Progenitor cell of endocrine pancreas (in vitro differentiated cells): ENCODE results near the gene RTEL1. TPM values are rescaled to one million over a fixed set of nuclear protein-coding genes. Genes with fewer than 3 reads are reported as not detected.

Source experiments
- DNase-seq: peaks from one replicate; pipeline ENCODE4 v3.0.0; 2021; ENCODE audit warnings: low spot score; ENCODE audit not compliant: unreplicated experiment
- H3K27ac Mint-ChIP-seq: 2 replicates; pipeline ENCODE4 v1.8.0; 2021; ENCODE audit warnings: mild to moderate bottlenecking, moderate library complexity, mixed read lengths
- H3K27me3 Mint-ChIP-seq: 2 replicates; pipeline ENCODE4 v1.8.0; 2021; ENCODE audit warnings: mixed read lengths
- H3K36me3 Mint-ChIP-seq: 2 replicates; pipeline ENCODE4 v1.8.0; 2022; ENCODE audit warnings: mixed read lengths; ENCODE audit not compliant: insufficient read depth
- H3K4me1 Mint-ChIP-seq: 2 replicates; pipeline ENCODE4 v1.8.0; 2021; ENCODE audit warnings: low read depth, mixed read lengths
- H3K4me3 Mint-ChIP-seq: 2 replicates; pipeline ENCODE4 v1.8.0; 2021; ENCODE audit warnings: low read depth, mild to moderate bottlenecking, moderate library complexity, mixed read lengths
- H3K9me3 Mint-ChIP-seq: 2 replicates; pipeline ENCODE4 v1.8.0; 2021; ENCODE audit warnings: low read depth, mixed read lengths
- total RNA-seq: library from RNA; stranded (reverse); gene quantifications from 2 replicates; pipeline ENCODE4 v1.2.1, GENCODE V29; 2021
- TF ChIP-seq, protein P1 (sequence below): fragments of 200-600 bp; sonication (generic); IDR thresholded peaks from one replicate; pipeline ENCODE4 v1.5.0; 2021; ENCODE audit warnings: antibody characterized with exemption, mild to moderate bottlenecking; ENCODE audit not compliant: unreplicated experiment

RTEL1 gene
- total RNA-seq, 1 donor from 2014 or later: 35.5 TPM

DNA sequence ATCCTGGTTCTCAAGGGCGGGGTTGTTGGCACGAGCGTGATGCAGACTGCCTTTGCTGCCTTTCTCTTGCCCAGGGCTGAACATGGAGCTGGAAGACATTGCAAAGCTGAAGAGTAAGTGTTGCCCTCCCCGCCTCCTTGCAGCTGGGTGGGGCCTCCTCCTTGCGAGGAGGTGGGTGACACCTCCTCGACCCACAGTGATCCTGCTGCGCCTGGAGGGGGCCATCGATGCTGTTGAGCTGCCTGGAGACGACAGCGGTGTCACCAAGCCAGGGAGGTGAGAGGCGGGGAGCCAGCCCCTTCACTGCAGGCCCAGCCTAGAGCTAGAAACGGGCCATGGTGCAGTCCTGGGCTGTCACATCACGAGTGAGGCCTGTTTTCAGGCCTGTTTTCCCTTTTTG, 20.0 kb downstream of the RTEL1 start:
- Mint-ChIP-seq H3K27me3 (no peaks in the 10 kb centered on the region), H3K4me1 (no peaks in the 10 kb centered on the region), H3K27ac (no peak overlapping the region), H3K4me3 (no peak overlapping the region), H3K36me3 (peaks cover 3% of the 10 kb centered on the region), H3K9me3 (no peaks in the 10 kb centered on the region)
- no peak for DNase-seq
- TF ChIP-seq, protein P1, sequence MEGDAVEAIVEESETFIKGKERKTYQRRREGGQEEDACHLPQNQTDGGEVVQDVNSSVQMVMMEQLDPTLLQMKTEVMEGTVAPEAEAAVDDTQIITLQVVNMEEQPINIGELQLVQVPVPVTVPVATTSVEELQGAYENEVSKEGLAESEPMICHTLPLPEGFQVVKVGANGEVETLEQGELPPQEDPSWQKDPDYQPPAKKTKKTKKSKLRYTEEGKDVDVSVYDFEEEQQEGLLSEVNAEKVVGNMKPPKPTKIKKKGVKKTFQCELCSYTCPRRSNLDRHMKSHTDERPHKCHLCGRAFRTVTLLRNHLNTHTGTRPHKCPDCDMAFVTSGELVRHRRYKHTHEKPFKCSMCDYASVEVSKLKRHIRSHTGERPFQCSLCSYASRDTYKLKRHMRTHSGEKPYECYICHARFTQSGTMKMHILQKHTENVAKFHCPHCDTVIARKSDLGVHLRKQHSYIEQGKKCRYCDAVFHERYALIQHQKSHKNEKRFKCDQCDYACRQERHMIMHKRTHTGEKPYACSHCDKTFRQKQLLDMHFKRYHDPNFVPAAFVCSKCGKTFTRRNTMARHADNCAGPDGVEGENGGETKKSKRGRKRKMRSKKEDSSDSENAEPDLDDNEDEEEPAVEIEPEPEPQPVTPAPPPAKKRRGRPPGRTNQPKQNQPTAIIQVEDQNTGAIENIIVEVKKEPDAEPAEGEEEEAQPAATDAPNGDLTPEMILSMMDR: no peak

DNA sequence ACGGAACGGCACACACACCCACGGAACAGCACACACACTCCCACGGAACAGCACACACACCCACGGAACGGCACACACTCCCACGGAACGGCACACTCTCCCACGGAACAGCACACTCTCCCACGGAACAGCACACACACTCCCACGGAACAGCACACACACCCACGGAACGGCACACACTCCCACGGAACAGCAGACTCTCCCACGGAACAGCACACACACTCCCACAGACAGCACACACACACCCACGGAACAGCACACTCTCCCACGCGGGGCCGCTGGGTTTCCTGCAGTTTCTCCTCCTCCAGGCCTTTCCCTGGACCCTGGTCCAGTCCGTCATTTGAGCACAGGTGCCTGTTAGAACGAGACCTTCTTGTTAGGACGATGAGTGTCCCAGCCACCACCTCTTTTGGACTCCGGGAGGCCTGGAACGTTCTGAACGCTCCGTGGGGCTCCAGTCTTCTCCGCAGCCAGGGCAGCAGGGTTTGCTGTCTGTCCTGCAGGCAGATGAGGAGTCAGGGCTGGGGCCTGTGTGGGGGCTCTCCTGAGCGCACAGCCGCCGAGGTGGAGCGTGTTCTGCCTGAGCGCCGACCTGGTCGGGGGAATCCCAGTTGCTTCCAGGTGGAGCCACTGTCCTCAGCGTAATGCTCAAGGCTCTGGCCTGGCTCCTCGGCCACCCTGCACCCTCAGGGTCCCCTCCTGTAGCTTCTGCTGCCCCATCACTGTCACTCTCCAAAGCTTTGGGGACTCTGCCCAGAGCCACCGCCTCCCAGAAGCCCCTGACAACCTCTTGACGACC, 20.8 kb downstream of the RTEL1 start:
- Mint-ChIP-seq H3K27ac (no peak overlapping the region), H3K9me3 (no peaks in the 10 kb centered on the region), H3K36me3 (peaks cover 3% of the 10 kb centered on the region), H3K27me3 (no peaks in the 10 kb centered on the region), H3K4me3 (no peak overlapping the region), H3K4me1 (no peaks in the 10 kb centered on the region)
- no peak for DNase-seq
- TF ChIP-seq, protein P1: no peak

DNA sequence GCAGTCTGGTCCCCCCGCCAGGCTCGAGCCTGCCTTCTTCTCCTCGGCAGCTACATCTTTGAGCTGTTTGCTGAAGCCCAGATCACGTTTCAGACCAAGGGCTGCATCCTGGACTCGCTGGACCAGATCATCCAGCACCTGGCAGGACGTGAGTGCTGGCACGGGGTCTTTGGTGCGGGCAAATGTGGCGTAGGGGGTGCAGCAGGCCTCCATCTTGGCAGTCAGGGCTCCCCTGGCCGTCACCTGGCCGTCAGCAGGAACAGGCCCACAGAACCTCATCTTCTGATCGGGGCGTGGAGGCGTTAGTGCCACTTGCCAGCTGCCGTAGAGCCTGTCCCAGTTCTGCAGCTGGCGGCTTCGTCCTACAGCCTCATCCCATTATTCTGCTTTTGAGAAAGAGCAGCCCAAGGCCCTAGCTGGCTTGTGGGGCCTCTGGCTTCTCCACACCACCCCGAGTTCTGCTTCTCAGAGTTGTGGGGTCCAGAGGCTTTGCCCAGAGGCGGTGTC, 21.7 kb downstream of the RTEL1 start:
- H3K4me3 Mint-ChIP-seq: no peak overlapping the region
- H3K27ac Mint-ChIP-seq: no peak overlapping the region
- DNase-seq: no peak
- no peaks in the 10 kb centered on the region for H3K4me1 Mint-ChIP-seq
- TF ChIP-seq, protein P1: no peak
- peaks cover 3% of the 10 kb centered on the region for H3K36me3 Mint-ChIP-seq
- H3K9me3 Mint-ChIP-seq: no peaks in the 10 kb centered on the region
- H3K27me3 Mint-ChIP-seq: no peaks in the 10 kb centered on the region

DNA sequence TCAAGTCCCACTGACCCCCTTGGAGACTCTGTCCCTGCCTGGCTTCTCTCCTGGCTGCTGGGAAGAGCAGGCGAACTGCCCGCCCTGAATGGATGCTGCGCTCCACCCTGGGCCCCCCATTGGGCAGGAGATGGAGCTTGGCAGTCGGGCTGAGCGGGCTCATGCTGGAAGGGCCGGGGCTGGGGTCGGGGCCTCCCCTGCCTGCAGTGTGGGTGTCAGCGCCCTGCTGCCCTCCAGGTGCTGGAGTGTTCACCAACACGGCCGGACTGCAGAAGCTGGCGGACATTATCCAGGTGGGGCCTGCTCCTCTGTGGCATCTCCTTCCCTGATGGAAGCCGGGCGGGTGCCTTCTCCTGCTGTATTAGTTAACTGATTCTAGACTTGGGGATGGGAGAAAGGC, 22.3 kb downstream of the RTEL1 start:
- peaks cover 3% of the 10 kb centered on the region for H3K36me3 Mint-ChIP-seq
- no peaks in the 10 kb centered on the region for H3K9me3 Mint-ChIP-seq
- H3K27ac Mint-ChIP-seq: no peak overlapping the region
- H3K27me3 Mint-ChIP-seq: no peaks in the 10 kb centered on the region
- TF ChIP-seq, protein P1: no peak
- no peak for DNase-seq
- no peaks in the 10 kb centered on the region for H3K4me1 Mint-ChIP-seq
- no peak overlapping the region for H3K4me3 Mint-ChIP-seq

DNA sequence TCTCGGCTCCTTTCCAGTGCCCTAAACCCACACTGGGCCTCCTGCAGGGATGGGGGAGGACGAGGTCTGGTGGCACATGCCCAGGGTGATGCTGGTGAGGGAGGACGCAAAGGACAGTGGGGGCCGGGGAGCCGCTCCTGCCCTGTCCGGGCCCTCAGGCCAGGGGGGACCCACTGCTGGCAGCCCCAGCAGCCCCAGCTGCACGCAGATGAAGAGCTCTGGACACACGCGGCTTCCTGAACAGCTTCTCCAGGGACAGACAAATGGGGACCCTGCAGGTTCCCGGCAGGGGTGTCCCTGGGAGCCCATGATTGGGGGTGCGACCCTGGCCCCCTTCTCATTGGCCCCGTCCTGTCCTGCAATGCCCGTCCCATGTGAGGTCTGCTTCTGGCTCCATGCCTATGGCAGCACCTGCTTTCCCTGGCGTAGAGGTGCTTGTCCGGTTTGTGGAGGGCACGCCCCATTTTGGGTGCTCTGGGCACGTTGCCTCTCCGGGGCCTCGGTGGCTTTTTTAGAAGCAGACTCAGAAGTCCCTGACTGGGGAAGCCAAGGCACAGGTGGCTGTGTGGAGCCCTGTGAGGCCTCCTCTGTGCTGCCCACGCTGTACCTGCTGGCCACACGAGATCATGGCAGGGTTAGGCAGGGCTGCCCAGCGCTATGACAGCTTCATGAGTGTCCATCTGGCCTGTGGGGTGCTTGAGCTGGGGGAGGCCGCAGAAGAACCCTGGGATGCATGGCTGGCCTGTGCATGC, 22.9 kb downstream of the RTEL1 start:
- H3K36me3 Mint-ChIP-seq: peaks cover 3% of the 10 kb centered on the region
- no peak overlapping the region for H3K27ac Mint-ChIP-seq
- H3K27me3 Mint-ChIP-seq: no peaks in the 10 kb centered on the region
- H3K4me3 Mint-ChIP-seq: no peak overlapping the region
- H3K9me3 Mint-ChIP-seq: no peaks in the 10 kb centered on the region
- DNase-seq: no peak
- no peaks in the 10 kb centered on the region for H3K4me1 Mint-ChIP-seq
- TF ChIP-seq, protein P1: no peak
